ENCODE measurements around the gene AGAP3.
"Not testable (repeated sequence)": the region's sequence is repeated elsewhere in the genome, so short reads cannot be mapped to it uniquely, and the experiment has no call there.

Gene AGAP3

GRCh38 chr7:151085691-151086620 is at the start of gene AGAP3:
Gene AGAP3 (plus strand): TSS chr7:151086475. CDS start chr7:151086742, 267 bp downstream.
- DNase-seq (ENCODE audit: low spot score in 2 of 2) (peak in 1 of 2 donors; percentile 81), ATAC-seq (peak; percentile 43)
- peak within 1 kb of the TSS; percentile 98 for H3K4me3 Mint-ChIP-seq
- H3K36me3 Mint-ChIP-seq = peaks cover 10% of the 10 kb centered on the region
- H3K27ac Mint-ChIP-seq = peak within 1 kb of the TSS; percentile 88
- H3K9me3 Mint-ChIP-seq = no peaks in the 10 kb centered on the region
- H3K4me1 Mint-ChIP-seq = peaks cover 47% of the 10 kb centered on the region

DNA sequence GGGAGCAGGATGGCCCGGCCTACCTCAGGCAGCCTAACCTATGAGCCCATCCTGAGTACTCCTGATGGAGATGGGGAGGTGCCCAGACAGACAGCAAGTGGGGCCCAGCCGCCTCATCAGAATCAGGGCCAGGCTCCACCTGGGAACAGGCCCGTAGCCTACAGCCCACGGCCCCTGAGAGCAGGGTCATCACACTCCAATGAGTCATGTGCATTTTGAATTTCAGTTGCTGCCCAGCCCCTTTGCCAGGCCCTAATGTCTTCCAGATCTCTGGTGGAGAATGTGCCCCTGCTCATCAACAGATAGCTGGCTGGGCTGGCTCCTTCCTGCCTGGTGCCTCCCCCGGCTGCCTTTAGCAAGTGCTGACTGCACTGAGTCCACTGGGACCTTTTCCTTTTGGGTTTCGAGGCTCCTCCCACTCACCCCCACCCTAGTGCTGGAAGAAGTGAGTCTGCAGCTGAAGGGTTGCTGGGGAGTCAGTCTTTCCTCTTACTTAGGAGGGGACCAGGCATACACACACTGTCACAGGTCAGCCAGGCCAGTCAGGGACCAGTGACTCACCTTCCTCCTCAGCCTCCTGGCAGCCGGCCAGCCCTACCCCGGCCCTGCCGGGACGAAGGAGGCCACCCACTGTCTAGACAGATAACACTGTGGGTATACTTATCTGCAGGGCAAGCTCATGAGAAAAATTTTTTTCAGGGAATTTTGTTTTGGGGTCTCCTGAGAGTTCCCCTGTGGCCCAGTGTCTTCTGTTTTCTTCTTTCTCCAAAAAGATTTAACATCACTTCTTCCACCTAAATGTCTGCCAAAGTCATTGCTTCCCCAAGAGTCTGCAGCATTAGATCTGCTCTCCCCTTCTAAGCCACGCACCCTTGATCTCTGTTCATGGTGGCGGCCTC is 47.1 kb upstream of the AGAP3 start:
- H3K4me3 Mint-ChIP-seq = peak overlapping the region; percentile 56
- peaks cover 24% of the 10 kb centered on the region for H3K36me3 Mint-ChIP-seq
- no peaks in the 10 kb centered on the region for H3K9me3 Mint-ChIP-seq
- peak; percentile 96 for ATAC-seq
- peaks cover 21% of the 10 kb centered on the region for H3K4me1 Mint-ChIP-seq
- DNase-seq (ENCODE audit: low spot score in 2 of 2) = peak; percentile 70 to 83
- H3K27ac Mint-ChIP-seq = peak overlapping the region; percentile 97

- Mint-ChIP-seq H3K4me3 (peak overlapping the region; percentile 56), H3K9me3 (no peaks in the 10 kb centered on the region), H3K36me3 (peaks cover 28% of the 10 kb centered on the region), H3K27ac (peak overlapping the region; percentile 97), H3K4me1 (peaks cover 21% of the 10 kb centered on the region)
- ATAC-seq (no peak), DNase-seq (ENCODE audit: low spot score in 2 of 2) (no peak)
Measured at GRCh38 chr7:151039850-151040548, 46.3 kb upstream of the AGAP3 start.

GRCh38 chr7:151040616-151041375 is 45.5 kb upstream of the AGAP3 start:
- peaks cover 28% of the 10 kb centered on the region for H3K36me3 Mint-ChIP-seq
- ATAC-seq (no peak), DNase-seq (ENCODE audit: low spot score in 2 of 2) (no peak)
- H3K4me3 Mint-ChIP-seq = no peak overlapping the region
- peaks cover 21% of the 10 kb centered on the region for H3K4me1 Mint-ChIP-seq
- no peaks in the 10 kb centered on the region for H3K9me3 Mint-ChIP-seq
- peak overlapping the region; percentile 78 for H3K27ac Mint-ChIP-seq

GRCh38 chr7:151043449-151043848 is 42.8 kb upstream of the AGAP3 start:
- not testable (repeated sequence) for H3K27ac Mint-ChIP-seq; H3K4me3 Mint-ChIP-seq; H3K9me3 Mint-ChIP-seq; ATAC-seq; DNase-seq (ENCODE audit: low spot score in 2 of 2)
- H3K4me1 Mint-ChIP-seq = peaks cover 20% of the 10 kb centered on the region
- peaks cover 12% of the 10 kb centered on the region for H3K36me3 Mint-ChIP-seq

DNA sequence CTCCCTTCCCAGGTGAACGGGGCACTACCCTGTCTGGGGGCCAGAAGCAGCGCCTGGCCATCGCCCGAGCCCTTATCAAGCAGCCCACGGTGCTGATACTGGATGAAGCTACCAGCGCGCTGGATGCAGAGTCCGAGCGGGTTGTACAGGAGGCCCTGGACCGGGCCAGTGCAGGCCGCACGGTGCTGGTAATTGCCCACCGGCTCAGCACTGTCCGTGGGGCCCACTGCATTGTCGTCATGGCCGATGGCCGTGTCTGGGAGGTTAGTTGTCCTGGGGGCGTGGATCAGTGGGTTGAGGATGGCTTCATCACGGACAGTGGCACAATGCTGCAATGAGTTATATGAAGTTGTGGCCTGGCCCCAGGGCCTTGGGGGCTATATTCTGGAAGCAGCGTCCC is 42.3 kb upstream of the AGAP3 start:
- Mint-ChIP-seq H3K4me1 (peaks cover 14% of the 10 kb centered on the region), H3K36me3 (peaks cover 11% of the 10 kb centered on the region), H3K4me3 (no peak overlapping the region), H3K27ac (no peak overlapping the region), H3K9me3 (no peaks in the 10 kb centered on the region)
- ATAC-seq = no peak
- DNase-seq (ENCODE audit: low spot score in 2 of 2) = no peak

DNA sequence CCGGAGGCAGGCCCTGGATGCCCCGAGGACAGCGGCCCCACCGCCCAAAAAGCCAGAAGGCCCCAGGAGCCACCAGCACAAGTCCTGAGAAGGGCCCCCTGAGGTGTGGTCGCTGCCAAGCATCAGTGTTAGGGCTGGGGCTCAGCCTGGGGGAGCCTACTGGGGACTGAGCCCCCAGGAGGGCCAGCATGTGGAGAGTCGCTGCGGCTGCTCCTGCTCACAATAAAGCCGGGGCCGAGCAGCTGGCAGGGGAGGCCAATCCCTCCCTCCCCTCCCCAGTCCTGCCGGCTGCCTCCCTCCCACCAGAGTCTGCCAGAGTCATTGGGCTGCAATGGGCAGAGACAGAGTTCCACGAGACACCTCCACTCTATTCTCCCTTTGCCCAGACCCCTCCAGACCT is 41.0 kb upstream of the AGAP3 start:
- H3K36me3 Mint-ChIP-seq = peaks cover 5% of the 10 kb centered on the region
- no peaks in the 10 kb centered on the region for H3K9me3 Mint-ChIP-seq
- DNase-seq (ENCODE audit: low spot score in 2 of 2) (no peak), ATAC-seq (no peak)
- H3K4me3 Mint-ChIP-seq = no peak overlapping the region
- H3K27ac Mint-ChIP-seq = peak overlapping the region; percentile 43
- H3K4me1 Mint-ChIP-seq = peaks cover 1% of the 10 kb centered on the region

DNA sequence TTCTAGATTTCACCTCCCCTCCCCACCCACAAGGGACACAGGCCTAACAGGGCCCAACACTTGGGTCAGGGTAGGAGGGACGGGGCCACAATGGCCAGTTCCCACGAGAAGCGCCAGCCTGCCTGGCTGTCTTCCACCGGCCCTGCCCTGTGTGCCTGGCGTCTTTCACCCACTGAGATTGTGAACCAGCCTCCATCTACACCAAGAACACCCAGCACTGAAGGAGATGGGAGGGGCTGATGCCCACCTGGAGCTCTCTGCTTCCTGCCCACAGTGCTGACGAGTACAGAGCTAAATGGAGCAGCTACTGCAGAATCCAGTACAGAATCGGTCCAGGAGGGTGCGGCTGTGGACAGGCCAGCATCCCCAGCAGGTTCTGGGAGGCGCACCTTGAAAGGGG is 40.3 kb upstream of the AGAP3 start:
- DNase-seq (ENCODE audit: low spot score in 2 of 2) (no peak), ATAC-seq (no peak)
- no peaks in the 10 kb centered on the region for H3K4me1 Mint-ChIP-seq
- H3K9me3 Mint-ChIP-seq = no peaks in the 10 kb centered on the region
- peaks cover 5% of the 10 kb centered on the region for H3K36me3 Mint-ChIP-seq
- H3K27ac Mint-ChIP-seq = peak overlapping the region; percentile 43
- H3K4me3 Mint-ChIP-seq = no peak overlapping the region

DNA sequence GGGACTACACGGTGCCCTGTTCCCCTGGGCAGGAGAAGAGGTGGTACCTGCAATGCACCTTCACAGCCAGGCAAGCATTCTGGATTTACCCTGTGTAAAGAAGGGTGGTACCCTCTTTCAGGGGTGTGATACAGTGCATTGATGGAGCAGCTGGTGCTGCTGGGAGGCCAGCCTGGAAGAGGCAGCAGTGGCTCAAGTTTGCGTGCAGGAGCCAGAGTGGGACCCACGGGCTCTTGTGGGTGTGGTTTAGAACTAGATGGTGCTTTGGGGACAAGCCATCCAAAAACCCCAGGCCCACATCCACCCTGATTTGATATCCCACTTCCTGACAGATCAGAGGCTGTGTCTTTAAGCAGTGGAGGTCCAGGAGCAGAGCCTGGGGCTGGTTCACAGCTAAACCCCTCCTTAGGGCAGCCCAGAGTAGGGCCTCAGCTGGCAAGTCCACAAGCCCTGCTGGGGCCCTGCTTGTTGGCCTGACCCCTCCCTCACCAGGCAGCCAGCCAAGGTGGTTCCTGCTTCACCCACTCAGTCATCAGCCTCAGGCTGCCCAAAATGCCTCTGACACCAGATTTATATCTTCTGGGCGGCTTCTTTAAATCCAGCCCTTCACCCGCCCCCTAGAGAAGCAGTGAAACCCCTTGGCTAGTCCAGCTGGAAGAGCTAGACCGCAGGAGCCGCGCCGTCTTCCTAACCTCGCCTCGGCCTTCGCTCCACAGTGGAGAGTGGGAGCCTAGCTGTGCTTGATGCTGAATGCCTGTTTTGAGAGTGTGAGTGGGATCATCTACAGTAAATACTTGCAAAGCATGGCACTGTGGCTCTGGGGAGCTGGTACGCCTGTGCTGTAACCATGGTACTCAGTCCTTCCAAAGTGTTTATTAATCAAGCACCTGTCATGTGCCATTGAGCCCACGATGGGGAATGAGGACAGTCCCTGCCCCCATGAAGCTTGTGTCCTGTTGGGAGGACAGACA is 39.4 kb upstream of the AGAP3 start:
- ATAC-seq (no peak), DNase-seq (ENCODE audit: low spot score in 2 of 2) (no peak)
- Mint-ChIP-seq H3K36me3 (peaks cover 5% of the 10 kb centered on the region), H3K4me3 (no peak overlapping the region), H3K27ac (peak overlapping the region; percentile 76), H3K9me3 (no peaks in the 10 kb centered on the region), H3K4me1 (no peaks in the 10 kb centered on the region)

GRCh38 chr7:151047976-151048815 is 38.1 kb upstream of the AGAP3 start, which contains the start of gene ASIC3:
Gene ASIC3 (plus strand): TSS chr7:151048531. CDS start chr7:151048886, 355 bp downstream.
- Mint-ChIP-seq H3K4me1 (peaks cover 7% of the 10 kb centered on the region), H3K27ac (peak within 1 kb of the TSS; percentile 76), H3K36me3 (peaks cover 5% of the 10 kb centered on the region), H3K4me3 (no peak within 1 kb of the TSS), H3K9me3 (no peaks in the 10 kb centered on the region)
- DNase-seq (ENCODE audit: low spot score in 2 of 2) (no peak), ATAC-seq (no peak)

DNA sequence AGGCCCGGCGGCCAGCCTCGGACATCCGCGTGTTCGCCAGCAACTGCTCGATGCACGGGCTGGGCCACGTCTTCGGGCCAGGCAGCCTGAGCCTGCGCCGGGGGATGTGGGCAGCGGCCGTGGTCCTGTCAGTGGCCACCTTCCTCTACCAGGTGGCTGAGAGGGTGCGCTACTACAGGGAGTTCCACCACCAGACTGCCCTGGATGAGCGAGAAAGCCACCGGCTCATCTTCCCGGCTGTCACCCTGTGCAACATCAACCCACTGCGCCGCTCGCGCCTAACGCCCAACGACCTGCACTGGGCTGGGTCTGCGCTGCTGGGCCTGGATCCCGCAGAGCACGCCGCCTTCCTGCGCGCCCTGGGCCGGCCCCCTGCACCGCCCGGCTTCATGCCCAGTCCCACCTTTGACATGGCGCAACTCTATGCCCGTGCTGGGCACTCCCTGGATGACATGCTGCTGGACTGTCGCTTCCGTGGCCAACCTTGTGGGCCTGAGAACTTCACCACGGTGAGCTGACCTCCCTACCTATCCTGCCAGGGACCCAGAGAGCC is 37.3 kb upstream of the AGAP3 start:
- DNase-seq (ENCODE audit: low spot score in 2 of 2) (no peak), ATAC-seq (no peak)
- H3K27ac Mint-ChIP-seq = no peak overlapping the region

GRCh38 chr7:151051108-151051507 is 35.2 kb upstream of the AGAP3 start:
- Mint-ChIP-seq H3K27ac (no peak overlapping the region), H3K36me3 (no peaks in the 10 kb centered on the region), H3K4me1 (peaks cover 7% of the 10 kb centered on the region), H3K4me3 (no peak overlapping the region), H3K9me3 (no peaks in the 10 kb centered on the region)
- no peak for DNase-seq (ENCODE audit: low spot score in 2 of 2)
- ATAC-seq = peak; percentile 59

More for the DNA sequence above, 37.3 kb upstream of the AGAP3 start:
- H3K4me3 Mint-ChIP-seq = no peak overlapping the region
- H3K9me3 Mint-ChIP-seq = no peaks in the 10 kb centered on the region
- H3K4me1 Mint-ChIP-seq = peaks cover 7% of the 10 kb centered on the region
- H3K36me3 Mint-ChIP-seq = peaks cover 5% of the 10 kb centered on the region
